Fibroblast of skin of left quadriceps (primary cell): ENCODE measurements around the gene PARD3.
"Not testable (repeated sequence)": the region's sequence is repeated elsewhere in the genome, so short reads cannot be mapped to it uniquely, and the experiment has no call there.

ENCODE experiments used
- DNase-seq, 2 experiments: peaks; one replicate each; pipeline ENCODE4 v3.0.0-alpha.2; 2013; ENCODE audit warnings: low read depth in 2 of 2

PARD3 gene

DNA sequence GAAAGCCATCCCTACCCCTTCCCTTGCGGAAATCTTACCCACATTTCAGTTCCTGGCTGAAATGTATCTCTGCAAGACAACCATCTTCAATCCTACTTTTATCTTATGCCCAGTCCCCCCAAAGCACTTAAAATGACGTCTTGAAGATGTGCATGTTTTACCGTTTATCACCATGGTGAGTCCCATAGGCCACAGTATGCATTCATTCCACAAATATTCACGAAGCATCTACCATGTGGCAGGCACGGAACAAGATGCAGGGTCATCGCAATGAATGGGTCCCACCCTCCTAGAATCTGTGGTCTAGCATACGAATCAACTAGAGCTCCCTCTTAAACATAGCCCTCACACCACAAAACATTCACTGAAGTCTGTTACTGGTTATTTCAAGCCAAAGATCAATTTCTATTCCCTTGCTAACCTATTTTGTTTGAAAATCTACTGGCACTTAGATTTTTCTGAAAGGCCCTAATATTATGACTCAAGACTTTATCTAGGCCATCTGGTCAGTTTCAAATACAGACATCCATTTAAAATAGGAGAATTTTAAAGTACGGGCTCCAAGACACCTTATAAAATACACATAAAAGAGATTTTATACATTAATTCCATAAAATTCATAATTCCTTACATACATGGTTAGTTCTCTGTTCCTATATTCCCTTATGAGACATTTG, 99.4 kb downstream of the PARD3 start:
- DNase-seq, result no peak

DNA sequence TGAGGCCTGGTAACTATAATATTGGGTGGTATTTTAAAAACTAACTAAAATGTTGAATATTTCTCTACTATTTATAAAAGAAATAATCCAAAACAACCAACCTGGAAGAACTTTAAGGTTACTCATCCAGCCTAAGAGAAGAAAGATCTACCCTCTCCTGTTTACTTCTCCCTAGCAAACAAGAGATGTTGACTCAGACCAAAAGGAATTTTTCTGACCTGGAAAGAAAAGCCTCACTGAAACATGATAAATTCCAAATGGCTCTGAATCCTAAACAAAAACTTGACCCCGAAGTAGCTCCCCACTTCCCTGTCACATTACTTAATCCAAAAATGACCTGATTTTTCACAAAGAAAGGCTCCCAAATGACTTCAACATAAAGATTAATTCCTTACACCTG, 101.2 kb downstream of the PARD3 start:
- no peak for DNase-seq

- DNase-seq, result no peak
Measured at GRCh38 chr10:34711500-34711899, 103.6 kb downstream of the PARD3 start.

DNA sequence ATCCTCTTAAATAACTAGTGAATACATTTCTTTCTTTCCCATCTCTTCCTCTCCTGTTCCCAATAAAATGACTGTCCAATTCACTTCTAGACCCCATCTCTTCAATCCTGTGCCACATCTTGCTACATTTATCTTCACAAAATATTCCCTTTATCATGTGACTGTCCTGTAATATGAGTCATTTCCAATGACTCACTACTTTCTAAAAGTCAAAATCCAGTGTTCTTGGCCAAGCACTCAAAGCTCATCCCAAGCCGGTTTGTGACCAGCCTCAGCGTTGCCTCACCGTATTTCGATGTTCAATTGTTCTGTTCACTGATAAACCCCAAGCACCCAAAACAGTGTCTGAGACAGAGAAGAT, 104.7 kb downstream of the PARD3 start:
- no peak for DNase-seq

- DNase-seq, result no peak
Measured at GRCh38 chr10:34709637-34710390, 105.3 kb downstream of the PARD3 start.

DNA sequence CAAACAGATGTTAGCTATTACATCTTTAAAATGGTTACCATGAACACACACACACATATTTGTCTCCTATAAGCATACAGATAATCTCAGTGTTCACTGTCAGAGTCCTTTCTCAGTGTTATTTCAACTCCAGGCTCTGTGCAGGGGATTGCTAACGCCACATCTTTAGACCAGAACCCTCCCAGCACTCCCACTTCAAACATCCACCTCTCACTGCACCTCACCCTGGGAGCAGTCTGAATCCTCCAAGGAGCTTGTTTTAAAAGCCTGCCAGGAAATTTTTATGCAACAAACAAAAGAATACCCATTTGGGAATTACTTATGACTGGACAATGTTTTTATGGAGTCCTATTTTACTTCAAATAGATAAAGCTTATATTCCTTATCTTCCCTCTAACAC, 107.4 kb downstream of the PARD3 start:
- no peak for DNase-seq

GRCh38 chr10:34706992-34707391, 108.1 kb downstream of the PARD3 start:
- DNase-seq, result not testable (repeated sequence)

GRCh38 chr10:34706147-34706546, 108.9 kb downstream of the PARD3 start:
- no peak for DNase-seq

GRCh38 chr10:34705563-34705962, 109.5 kb downstream of the PARD3 start:
- DNase-seq, result no peak

DNA sequence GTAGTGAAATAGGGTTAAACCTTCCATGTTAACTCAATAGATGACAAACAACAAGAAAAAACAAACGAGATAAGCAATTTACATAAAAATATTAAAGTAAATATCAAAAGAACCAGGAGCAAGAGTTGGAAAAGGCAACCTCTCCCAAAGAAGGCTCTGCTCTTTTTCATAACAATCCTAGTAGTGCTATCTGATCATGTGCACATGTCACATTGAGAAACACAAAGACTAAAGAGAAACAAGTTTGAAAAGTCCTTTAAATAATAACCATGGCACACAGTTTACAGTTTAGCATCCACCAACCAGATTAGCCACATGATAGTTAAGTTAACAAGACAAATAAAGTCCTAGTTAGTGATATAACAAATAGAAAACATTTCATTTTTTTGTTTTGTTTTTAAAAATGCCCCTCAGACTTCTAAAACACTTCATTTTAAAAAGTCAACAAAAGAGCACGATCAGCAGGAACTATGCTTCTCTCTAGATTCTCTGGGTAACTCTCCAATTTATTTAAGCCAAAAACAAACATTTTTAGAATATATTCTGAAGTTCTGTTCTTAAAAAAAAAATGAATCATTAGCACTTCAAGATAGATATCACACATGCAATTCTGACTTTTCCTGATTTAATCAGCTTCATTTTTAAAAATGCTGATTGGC, 110.4 kb downstream of the PARD3 start:
- no peak for DNase-seq

- no peak for DNase-seq
Measured at GRCh38 chr10:34702982-34703381, 112.1 kb downstream of the PARD3 start.

GRCh38 chr10:34702093-34702937, 112.8 kb downstream of the PARD3 start:
- DNase-seq, result no peak

DNA sequence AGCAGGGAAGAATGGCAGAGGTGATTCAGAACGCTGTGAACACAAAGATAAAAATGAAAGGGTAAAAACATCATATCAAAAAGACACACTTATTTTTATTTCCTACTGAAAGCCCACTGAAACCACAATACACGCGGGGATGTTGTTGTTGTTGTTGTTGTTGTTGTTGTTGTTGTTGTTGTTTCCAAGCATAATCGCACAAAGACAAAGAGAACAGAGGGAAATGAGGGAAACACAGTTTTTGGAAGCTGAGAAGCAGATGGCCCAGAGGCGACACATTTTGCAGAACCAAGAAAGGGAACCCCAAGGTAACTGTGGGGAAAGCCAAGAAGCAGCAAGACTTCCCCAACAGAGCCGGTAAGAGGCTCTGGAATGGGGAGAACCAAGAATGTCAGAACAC, 113.9 kb downstream of the PARD3 start:
- DNase-seq, result no peak

DNA sequence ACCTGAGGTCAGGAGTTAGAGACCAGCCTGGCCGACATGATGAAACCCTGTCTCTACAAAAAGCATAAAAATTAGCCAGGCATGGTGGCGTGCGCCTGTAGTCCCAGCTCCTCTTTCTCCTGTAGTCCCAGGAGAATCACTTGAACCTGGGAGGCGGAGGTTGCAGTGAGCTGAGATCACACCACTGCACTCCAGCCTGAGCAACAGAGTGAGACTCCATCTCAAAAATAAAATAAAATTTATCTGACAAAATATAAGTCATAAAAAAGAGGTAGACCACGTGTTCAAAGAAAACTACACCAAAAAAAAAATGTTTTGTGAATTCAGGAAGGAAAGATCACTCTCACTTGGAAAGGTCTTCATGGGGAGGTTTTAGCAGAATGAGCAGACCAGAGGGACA, 114.3 kb downstream of the PARD3 start:
- DNase-seq, result not testable (repeated sequence)

- DNase-seq, result no peak
Measured at GRCh38 chr10:34699904-34700517, 115.1 kb downstream of the PARD3 start.

DNA sequence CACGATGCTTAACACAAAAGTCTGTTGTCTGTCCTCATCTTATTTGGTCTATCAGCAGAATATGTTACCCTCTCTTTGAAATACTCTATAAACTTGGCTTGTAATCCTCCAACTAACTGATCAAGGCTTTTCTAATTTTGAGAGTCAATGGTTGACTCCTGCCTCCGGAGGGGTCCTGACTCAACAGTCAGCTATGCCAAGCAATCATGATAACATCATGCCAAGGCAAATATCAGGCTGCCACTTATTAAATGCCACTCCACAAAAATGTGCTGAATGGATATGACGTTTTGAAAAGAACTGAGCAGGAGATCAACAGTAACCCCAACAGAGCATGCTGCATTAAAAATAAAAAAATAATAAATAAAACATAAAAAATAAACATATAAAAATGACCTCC, 116.1 kb downstream of the PARD3 start:
- peak; percentile 24 to 29 for DNase-seq

- no peak for DNase-seq
Measured at GRCh38 chr10:34698248-34698831, 116.8 kb downstream of the PARD3 start.

GRCh38 chr10:34697351-34698247, 117.5 kb downstream of the PARD3 start:
- no peak for DNase-seq

GRCh38 chr10:34696423-34696822, 118.7 kb downstream of the PARD3 start:
- DNase-seq, result peak; percentile 47 to 48

DNA sequence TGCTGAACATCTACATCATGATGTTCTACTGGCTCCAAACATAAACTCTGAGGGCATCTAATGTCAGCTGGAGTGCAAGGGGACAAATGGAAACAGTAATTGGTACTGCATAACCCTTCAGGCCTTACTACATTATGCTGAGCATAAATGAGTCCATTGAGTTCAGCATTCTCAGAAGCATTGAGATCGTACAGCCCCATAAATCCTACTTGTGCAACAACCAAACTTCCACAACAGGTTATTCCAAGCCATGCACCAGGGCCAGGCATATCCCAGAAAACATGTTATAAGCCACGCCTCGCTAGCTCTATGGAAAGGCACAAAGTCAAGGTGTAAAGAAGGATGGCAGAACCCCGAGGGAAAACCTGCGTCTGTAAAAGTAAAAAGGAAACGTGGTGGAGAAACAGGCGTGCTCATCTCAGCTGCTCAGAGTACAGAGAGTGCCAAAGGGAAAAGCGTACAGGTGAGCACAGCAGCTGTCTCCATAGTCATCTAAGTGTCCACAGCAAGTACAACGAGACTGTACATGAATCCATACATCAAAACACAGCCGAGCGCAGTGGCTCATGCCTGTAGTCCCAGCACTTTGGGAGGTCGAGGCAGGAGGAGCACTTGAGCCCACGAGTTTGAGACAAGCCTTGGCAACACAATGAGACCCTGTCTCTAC, 124.6 kb downstream of the PARD3 start:
- DNase-seq, result no peak
